GM18508 (cell line): Measurements from ENCODE around the gene DENND4B.
"Not testable (repeated sequence)": the region's sequence is repeated elsewhere in the genome, so short reads cannot be mapped to it uniquely, and the experiment has no call there.

Source experiments
- ATAC-seq: cut with Tn5 transposase; IDR thresholded peaks from one replicate; pipeline ENCODE4 v1.9.1; 2021; ENCODE audit warnings: moderate number of reproducible peaks; ENCODE audit not compliant: insufficient read depth, unreplicated experiment

DENND4B gene, protein sequence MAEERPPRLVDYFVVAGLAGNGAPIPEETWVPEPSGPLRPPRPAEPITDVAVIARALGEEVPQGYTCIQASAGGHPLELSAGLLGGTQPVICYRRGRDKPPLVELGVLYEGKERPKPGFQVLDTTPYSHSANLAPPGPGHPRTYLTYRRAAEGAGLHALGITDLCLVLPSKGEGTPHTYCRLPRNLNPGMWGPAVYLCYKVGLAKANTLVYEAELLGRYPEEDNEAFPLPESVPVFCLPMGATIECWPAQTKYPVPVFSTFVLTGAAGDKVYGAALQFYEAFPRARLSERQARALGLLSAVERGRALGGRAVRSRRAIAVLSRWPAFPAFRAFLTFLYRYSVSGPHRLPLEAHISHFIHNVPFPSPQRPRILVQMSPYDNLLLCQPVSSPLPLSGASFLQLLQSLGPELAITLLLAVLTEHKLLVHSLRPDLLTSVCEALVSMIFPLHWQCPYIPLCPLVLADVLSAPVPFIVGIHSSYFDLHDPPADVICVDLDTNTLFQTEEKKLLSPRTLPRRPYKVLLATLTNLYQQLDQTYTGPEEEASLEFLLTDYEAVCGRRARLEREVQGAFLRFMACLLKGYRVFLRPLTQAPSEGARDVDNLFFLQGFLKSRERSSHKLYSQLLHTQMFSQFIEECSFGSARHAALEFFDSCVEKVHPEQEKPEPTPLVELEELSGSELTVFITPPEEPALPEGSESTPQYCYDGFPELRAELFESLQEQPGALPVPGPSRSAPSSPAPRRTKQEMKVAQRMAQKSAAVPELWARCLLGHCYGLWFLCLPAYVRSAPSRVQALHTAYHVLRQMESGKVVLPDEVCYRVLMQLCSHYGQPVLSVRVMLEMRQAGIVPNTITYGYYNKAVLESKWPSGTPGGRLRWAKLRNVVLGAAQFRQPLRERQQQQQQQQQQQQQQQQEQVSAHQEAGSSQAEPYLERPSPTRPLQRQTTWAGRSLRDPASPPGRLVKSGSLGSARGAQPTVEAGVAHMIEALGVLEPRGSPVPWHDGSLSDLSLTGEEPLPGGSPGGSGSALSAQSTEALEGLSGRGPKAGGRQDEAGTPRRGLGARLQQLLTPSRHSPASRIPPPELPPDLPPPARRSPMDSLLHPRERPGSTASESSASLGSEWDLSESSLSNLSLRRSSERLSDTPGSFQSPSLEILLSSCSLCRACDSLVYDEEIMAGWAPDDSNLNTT (N-terminal part only)

DNA sequence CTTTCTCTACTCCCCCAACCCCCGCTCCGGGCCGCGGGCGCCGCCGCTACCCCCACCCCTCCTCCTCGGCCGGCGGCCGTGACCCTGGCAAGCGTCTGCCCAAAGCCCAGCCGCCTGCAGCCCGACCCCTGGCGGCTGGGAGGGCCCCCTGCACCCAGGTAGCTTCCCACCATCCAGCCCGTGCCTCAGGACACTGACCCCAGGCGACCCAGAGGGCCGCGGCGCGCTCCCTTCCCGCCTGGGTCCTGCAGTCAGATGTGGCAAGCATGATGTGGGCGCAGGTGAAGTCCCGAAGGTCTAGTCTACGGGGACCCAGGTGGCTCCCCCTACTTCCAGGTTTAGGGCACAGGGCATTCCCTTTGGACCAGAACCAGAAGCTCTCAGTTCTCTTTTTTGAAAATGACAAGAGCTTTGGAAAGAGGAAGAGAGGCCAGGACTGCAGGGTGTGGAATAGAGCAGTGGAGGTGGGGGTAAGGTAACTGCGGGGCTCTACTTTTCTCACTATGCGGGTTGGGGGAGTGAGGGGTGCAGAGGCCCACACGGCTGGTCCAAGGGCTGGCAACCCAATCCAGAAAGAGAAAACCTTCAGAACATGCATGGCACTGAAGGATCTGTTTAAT lies at the start of gene DENND4B:
Gene DENND4B (minus strand): TSS at position 97 of the 620 bp plus-strand sequence. CDS start 2,344 bp downstream, outside the sequence.
- no peak for ATAC-seq

DNA sequence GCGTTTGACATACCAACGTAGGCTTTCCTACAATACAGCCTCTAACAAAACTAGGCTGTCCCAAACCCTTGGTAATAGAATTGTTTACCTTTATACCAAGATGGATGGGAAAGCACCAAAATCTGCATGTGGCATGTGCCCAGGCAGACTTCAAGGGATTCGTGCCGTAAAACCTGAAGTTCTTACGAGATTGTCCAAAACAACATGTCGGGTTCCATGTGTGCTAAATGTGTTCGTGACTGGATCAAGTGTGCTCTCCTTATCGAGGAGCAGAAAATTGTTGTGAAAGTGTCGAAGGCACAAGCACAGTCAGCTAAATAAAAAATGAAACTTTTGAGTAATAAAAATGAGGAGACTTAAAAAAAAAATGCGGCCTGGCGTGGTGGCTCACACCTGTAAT lies 49.1 kb upstream of the DENND4B start:
- ATAC-seq, result no peak

DNA sequence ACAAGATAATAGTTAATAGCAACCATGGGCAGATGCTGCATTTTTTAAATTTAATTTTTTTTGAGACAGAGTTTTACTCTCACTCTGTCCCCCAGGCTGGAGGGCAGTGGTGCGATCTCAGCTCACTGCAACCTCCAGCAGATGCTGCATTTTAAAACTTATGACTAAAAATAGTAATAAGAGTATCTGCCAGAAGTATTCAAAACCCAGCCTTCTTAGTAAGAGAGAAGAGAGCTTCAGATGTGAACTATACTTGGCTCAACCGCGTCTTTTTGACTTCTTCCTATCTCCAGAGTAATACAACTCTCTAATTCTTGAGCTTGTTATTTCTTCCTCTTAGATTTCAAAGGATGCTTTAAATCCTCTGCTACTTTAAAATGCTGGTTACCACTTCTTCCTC lies 48.7 kb upstream of the DENND4B start:
- no peak for ATAC-seq

DNA sequence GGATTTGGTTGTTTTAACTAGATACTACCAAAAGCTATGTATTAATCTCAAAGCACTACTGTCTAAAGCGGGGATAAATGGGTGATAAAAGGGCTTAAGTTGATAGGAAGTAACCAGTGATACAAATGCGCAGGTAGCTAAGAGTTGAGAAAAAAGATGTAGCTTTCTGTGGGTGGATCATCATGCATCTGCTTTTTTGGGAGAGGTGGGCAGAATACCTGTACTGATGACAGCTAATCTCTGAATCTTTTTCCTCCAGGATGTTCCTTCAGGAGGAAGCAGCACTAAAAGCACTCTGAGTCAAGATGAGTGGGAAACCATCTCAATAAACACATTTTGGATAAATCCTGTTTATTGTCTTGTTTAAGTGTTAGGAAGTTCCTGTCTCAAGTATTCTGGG lies 45.3 kb upstream of the DENND4B start:
- no peak for ATAC-seq

DNA sequence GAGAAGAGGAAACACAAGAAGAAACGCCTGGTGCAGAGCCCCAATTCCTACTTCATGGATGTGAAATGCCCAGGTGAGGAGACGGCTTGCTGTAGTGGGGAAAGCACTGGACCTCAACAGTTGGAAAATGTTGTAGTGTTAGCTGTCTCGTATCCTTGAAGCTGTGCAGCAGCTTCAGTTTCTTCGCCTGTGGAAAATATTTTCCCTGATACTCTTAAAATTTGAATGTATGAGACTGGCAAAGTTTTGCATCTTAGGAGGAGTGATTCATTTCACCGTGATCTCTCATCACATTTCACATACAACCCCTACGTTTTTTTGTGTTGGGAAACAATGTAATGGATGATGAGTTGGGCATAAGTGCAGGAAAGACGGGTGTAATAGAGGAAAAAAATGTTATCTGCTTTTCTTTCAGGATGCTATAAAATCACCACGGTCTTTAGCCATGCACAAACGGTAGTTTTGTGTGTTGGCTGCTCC lies 44.7 kb upstream of the DENND4B start:
- ATAC-seq, result no peak

DNA sequence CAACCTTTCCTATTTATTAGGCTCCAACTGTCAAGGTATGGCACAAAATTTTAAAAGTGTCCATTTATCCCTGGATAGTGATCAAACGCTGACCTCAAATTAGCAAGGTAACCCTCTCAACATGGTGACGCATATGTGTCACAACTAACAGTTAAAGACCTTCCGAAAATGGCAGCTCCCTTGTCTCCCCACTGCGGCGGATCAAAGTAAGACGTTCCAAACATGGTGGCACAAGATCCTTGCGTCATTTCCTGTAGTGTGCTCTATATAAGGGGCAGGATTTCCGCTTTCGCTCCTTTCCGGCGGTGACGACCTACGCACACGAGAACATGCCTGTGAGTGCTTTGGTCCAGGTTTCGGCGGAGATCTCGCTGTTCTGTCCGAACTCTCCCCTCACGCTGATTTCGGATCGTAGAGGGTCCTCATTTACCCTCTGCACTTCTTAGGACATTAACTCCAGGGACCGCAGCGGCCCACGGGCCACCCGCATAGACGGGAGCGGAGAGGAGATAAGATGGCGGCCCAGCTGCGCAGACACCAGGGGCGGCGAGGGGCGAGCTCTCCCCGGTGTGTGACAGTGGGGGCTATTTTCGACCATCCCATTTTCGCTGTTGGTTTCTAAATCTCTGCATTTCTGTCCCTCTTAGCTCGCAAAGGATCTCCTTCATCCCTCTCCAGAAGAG lies 44.1 kb upstream of the DENND4B start, which contains the start of gene RPS27:
Gene RPS27 (plus strand): TSS at position 295 of the 683 bp plus-strand sequence. CDS start 35 bp downstream, at position 330.
- peak; percentile 57 for ATAC-seq

DNA sequence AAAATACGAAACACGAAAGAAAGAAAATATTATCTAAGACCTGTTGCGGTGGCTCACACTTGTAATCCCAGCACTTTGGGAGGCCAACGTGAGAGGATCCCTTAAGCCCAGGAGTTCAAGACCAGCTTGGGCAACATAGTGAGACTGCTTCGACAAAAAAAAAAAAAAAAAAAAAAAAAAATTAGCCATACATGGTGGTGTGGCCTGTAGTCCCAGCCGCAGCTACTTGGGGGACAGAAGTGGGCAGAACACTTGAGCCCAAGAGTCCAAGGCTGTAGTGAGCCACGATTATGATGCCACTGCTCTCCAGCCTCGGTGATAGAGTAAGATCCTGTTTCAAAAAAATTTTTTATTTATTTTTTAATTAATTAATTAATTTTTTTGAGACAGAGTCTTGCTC lies 41.1 kb upstream of the DENND4B start:
- no peak for ATAC-seq

DNA sequence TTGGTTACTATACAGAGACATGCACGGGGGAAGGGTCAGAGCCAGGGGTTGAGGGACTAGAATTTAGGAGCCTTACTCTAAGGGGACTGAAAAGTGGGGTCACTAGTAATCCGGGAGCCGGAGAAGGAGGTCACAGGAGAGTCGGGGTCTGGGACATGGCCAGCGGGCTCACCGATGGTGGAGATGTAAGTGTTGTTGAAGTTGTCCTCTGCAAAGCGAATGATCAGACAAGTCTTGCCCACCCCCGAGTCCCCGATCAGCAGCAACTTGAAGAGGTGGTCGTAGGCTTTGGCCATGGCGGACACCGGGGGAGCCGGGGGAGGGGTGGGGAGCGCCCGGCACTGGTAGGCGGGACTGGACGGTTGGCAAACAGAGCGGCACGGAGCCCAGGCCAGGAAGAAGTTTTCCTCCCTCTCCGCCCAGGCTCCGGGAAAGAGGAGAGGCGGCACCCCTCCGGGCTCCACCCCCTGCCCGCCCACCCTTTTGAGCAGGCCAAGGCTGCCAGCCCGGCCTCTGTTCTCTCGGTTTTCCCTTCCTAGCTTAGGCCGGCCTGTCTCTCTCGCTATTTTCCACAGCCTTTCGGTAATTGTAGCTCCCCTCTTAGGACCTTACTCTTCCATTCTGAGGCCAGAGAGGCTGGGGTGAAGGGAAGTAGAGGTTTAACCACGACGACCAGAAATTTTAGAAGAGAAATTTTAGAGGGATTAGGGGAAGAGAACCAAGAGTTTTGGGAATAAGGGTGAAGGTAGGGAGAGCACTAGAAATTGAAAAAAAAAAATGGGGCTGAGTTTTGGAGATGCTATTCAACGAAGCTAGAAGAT lies 39.6 kb upstream of the DENND4B start, which contains the start of gene RAB13:
Gene RAB13 (minus strand): TSS at position 399 of the 821 bp plus-strand sequence. CDS start 103 bp downstream, at position 296.
- ATAC-seq, result no peak

DNA sequence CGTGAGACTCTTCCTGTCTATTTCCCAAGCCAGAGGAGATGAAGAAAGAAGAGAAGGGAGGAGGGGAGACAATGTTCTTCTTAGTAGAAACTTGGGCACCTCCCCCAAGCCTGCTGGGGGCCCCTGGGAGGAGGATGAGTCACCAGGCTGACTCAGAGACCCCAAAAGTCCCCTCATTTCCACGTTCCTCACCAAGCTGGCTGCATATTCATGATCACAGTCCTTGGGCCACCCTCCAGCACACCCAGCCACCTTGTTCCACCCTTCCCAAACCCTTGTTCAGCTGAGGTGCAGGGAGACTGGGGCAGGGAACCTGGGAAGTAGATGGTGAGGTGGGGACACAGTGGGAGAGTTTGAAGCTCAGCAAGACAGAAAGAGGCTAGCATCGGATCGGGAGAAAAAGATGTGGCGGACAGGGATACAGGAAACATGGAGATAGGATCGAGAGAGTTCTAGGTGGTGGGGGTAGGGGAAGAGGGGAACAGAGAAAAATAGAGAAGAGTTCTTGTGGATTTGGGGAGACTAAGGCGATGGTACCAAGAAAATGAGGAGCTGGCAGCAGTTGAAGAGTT lies 38.9 kb upstream of the DENND4B start:
- no peak for ATAC-seq

DNA sequence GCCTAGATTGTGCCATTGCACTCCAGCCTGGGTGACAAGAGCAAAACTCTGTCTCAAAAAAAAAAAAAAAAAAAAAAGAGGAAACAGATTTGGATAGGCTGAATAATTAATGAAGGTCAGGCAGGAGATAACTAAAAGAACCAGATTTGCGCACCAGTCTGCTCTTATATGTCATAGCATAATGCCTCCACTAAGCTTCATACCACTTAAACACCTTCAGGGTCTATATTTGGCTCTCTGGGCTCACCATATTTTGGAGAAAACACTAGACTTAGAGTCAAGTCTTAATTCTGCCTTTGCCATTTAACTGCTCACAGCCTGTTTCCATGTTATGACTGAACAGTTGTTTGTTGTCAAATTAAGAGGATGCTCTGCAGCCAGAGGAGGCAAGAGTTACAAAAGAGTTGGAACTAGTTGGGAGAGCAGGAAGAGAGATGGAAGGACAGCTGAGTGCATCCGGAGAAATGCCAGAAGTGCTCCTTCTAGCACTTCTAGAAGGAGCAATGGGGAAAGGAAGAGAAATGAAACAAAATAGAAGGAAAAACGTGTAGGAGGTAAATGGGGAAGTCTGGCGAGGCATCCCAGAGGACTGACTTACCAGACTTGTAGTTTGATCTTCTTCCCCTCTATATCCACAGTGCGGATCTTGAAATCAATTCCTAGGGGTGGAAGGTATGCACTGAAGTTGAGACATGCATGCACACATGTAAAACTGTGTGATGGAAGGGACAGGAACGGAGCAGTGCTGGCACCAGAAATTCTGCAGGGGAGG lies 37.8 kb upstream of the DENND4B start:
- ATAC-seq, result no peak

DNA sequence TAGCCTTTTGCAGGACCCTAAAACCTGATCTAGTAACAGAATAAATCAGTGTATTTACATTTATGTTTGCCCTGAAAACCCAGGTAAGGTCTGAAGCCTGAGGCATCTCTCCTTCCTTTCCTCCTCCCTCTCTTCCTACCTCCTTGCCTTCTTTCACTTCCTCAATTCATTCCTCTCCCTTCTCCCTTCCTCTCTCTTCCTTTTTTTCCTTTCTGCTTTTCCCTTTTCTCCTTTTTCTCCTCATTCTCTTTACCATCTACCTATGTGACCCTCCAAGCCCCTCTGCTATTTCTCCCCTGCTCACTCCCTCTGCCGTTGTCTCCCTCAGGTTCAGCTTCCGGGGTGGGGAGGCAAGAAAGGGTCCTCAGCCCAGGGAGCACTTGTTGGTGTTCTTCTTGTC lies 35.2 kb upstream of the DENND4B start:
- ATAC-seq, result not testable (repeated sequence)

DNA sequence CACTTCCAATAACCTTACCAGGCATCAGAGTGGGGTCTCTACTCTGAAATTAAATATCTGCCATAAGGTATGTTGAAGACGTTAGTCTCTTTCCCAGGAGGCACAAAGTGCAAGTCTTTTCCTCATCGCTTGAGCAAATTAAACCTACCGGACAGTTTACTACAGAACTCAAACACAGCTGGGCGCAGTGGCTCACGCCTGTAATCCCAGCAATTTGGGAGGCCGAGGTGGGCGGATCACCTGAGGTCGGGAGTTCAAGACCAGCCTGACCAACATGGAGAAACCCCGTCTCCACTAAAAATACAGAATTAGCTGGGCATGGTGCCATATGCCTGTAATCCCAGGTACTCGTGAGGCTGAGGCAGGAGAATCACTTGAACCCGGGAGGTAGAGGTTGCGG lies 32.6 kb upstream of the DENND4B start:
- not testable (repeated sequence) for ATAC-seq

DNA sequence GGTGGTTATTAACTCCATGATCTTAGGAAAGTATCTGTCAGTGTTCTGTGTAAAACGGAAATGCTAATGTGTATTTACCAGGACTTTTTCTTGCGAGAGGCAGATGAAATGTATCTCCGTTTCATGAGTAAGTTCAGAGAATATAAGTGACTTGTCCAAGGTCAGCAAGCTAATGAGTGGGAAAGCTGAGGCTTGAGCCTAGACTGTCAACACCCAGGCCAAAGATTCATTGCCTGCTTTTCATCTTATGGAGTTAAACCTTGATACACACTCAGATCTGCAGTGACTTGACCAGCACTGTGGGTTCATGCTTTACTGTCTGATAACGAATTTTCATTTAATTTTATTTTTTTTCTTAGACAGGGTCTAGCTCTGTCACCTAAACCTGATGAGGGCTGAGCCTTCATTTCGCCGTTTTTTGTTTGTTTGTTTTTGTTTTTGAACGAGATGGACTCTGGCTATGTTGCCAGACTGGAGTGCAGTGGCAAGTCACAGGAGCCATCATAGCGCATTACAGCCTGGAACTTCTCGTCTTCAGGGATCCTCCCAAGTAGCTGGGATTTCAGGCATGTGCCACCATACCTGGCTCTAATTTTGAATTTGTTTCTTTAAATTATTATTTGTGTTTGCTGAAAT lies 31.9 kb upstream of the DENND4B start:
- no peak for ATAC-seq

DNA sequence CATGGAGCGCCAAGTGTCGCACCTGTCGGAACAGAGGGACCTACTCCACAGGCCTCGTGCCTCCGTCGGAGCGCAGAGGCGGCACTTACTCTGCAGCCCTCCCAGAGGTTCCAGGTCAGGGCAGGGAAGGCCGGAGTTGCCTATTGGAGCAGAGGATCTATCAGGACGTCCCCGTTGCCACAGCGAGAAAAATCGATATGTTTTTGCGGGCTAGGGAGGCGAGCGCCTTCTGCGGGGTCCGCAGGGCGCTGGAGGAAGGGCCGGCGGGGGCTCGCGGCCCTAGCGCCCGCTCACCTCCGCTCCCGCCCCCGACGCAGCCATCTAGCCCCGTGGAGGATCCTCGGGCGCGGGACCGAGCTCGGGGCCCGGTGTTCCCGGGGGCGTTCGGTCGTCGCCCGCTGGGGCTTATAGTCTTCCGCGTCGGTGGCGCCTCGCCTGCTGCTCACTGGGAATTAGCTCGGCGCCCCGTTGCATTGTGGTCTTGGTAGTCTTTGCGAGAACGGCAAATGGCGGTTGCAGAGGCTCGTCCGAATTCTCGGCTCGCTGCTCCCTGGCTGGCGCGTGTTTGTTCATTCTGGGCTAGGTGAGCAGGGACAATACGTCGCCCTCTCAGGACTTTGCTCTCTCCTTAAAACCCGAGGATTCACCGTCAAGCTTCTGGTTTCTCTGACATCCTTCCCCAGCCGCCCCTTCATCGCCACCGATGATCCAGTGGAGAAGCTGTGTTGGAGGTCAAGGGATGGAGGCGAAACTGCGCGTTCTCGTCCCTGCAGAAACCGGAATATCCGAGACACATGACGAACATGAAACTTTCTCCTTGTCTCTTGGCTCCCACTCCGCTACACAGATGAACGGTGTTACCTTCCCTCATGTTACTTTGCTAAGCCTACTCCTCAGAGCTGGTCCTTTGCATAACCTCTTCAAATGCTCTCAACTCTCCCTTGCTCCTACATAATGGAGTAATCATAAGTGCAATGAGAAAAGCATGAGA lies 31.0 kb upstream of the DENND4B start, which contains the start of gene JTB:
Gene JTB (minus strand): TSS at position 425 of the 991 bp plus-strand sequence. CDS start 422 bp downstream, at position 3.
- ATAC-seq, result no peak

DNA sequence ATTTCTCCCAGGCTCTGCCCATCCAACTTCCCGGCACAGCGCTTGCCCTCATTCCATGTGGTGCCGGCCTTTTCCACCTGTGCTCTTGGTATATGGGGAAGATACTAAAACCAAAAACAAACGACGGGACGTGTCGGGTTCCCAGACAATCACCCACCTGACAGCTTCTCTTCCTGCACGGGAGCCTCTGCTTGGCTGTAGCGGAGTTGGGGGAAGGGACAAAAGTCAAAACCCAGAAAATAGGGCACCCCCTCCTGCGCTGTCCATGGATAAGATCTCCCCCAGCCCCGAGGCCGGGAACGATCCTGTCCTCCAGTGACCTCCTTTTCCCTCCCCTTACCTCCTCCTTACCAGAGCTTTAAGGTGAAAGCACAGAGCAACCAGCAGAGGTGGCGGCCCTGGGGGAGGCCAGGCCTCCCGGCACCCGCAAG lies 30.3 kb upstream of the DENND4B start:
- no peak for ATAC-seq

DNA sequence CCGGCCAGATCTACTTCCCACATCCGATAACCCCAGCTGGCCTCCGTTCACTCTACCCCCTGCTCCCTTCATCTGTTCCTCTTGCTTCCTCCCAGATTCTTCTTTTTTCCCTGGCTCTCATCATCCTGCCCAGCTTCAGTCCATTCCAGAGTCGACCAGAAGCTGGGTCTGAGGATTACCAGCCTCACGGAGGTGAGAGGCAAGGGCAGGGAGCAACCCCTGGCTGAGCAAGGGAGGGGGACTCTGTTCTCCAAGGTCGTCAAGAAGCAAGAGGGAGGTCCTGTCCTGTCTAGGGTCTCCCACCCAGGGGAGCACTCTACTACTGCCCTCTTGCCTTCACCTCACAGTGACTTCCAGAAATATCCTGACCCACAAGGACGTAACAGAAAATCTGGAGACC lies 27.0 kb upstream of the DENND4B start:
- no peak for ATAC-seq
